Hematopoietic multipotent progenitor cell treated with erythropoietin and hydrocortisone succinate and interleukin-3 and kit ligand, for 15 days (in vitro differentiated cells): Measurements from ENCODE around the gene P2RY8.
"Not testable (repeated sequence)": the region's sequence is repeated elsewhere in the genome, so short reads cannot be mapped to it uniquely, and the experiment has no call there.

Source experiments
- DNase-seq: peaks from one replicate; pipeline ENCODE4 v3.0.0-alpha.2; 2015; ENCODE audit warnings: low spot score

P2RY8 gene

DNA sequence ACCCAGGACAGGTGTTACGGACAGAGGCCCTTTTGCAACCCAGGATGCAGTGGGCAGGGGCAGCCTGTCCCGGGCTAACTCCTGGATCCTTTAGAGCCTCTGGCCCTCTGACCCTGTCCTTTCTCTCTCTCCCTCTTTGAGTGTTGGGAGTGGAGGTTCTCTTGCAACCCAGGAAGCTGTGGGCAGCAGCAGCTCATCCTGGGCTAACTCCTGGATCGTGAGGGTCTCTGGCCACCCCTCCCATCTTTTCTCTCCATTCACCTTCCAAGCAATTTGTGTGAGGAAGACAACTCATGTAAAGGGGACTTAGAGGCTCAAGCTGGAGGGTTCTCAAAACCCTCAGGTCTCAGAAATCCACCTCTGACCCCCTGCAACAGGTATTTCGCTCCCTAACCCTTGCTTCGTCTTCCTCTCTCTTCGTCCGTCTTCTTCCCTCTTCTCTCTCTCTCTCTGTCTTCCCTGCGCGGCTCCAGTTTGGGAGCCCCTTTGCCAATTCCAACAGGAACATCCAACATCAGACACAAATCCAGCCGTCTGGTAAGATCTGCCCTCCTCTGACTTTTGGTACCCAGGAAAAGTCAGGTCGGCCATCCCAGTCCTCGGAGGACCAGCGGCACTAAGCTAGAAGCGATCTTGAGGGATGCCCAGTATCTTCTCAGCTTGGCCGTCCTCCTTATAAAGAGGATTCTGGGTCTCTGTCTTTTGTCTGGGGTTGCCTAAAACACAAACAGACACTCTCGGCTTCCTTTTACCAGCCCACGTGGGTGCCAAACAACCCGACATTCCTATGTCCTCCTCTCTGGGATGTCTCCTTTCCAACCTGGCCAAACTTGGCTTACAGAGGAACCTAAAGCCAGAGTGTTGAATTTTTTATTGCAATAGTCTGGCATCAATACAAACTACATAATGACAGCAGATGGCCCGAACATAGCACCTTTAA, 92.2 kb downstream of the P2RY8 start:
- no peak for DNase-seq

- DNase-seq, result no peak
These were observed 93.4 kb downstream of the P2RY8 start for GRCh38 chrX:1443496-1444075.

- no peak for DNase-seq
These were observed 94.1 kb downstream of the P2RY8 start for GRCh38 chrX:1442724-1443367.

GRCh38 chrX:1442016-1442665, 94.8 kb downstream of the P2RY8 start:
- DNase-seq, result no peak

DNA sequence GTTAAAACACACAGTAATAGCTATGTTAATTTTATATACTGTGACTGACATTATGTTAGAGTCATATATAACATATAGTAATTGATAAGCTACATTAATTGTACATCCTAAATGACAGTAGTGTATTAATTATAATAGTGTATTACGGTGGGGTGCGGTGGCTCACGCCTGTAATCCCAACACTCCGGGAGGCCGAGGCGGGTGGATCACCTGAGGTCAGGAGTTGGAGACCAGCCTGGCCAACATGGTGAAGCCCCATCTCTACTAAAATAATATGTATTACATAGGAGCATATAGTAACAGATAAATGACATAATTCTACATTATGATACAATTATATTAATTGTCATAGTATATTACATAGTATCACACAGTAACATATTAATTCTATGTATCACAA, 96.5 kb downstream of the P2RY8 start:
- no peak for DNase-seq

DNA sequence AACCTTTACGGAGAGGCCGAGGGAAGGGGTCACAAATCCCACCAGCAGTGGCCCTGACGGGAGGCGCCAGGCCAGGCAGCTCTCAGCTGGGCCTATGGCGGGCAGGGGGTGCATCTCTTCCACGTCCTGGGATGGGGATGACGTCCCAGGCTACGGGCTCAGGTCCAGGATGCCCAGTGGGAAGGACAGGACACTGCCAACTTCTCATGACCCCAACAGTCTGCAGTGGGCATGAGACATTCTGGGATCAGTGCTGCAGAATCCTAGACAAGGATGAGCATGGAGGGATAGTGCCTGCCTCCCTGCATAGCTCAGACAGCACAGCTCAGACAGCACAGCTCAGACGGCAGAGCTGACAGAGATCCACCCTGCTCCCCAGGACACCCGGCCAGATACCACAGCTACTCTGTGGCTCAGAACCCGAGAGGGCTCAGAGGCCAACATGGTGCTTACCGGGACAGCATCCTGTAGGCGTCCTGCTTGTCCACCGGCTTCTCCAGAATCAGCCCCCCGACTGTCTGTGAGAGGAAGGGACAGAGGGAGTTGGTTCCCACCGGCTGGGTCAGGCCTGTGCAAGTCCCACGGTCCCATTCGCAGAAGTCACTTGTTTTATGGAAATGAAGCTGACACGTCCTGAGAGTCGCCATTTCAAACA, 101.6 kb downstream of the P2RY8 start:
- DNase-seq, result no peak

DNA sequence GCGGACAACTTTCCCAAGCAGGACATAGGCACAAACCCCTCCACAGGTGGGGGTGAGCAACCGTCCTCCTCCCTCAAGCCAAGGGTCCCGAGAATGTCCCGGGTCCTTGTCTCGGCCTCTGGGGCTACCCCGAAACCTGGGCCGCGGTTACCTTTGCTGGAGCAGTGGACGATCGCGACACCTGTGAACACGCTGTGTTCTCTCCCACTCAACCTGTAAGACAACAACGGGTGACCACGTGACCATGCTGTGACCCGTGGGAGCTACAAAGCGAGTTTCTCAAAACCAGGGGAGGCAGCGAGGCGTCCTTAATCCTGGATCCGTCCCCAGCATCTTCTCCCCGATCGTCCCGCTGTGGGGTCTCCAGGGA, 102.1 kb downstream of the P2RY8 start:
- no peak for DNase-seq

- no peak for DNase-seq
These were observed 103.2 kb downstream of the P2RY8 start for GRCh38 chrX:1433646-1434357.

DNA sequence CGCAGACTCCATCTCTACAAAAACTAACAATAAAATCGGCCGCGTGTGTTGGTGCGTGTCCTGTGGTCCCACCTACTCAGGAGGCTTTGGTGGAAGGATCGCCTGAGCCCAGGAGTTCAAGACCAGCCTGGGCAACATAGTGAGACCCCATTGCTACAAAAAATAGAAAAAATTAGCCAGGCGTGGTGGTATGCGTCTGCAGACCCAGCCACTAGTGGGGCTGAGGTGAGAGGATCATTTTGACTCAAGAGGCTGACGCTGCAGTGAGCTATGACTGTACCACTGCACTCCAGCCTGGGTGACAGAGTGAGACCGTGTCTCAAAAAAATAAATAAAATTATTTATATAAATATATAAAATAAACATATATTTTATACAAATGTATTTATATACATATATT, 106.5 kb downstream of the P2RY8 start:
- DNase-seq, result no peak

GRCh38 chrX:1427756-1428155, 109.2 kb downstream of the P2RY8 start:
- DNase-seq, result no peak

DNA sequence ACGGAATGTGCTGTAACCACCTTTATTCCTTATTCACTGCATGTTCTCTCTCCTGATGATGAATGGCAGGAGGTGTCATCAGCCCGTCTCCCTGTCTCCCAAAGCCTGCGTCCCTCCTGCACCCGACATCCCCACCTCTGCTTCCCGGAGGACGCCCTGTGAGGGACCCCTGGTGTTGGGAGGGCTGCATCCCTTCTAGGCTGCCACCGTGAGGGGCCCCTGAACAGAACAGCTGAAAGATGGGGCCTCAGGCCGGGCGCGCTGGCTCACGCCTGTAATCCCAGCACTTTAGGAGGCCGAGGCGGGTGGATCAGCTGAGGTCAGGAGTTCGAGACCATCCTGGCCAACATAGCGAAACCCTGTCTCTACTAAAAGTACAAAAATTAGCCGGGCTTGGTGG, 110.7 kb downstream of the P2RY8 start:
- DNase-seq, result not testable (repeated sequence)

GRCh38 chrX:1425381-1425780, 111.6 kb downstream of the P2RY8 start:
- no peak for DNase-seq

DNA sequence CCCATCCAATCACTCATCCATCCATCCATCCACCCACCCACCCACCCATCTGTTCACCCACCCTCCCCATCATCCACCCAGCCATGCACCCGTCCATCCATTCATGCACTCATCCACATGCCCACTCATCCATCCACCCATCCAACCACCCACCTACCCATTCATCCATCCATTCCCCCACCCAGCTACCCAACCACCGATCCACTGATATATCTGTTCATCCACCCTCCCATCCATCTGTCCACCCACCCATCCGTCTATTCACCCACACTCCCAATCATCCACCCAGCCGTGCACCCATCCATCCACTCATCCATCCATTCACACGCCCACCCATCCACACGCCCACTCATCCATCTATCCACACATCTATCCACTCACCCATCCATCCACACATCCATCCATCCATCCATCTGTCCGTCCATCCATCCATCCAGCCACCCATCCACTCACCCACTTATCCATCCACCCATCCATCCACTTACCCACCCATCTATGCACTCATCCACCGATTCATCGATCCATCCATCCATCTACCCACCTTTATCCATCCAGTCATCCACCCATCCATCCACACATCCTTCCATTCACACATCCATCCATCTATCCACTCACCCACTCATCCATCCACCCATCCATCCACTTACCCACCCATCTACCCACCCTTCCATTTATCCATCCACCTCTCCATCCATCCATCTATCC, 112.7 kb downstream of the P2RY8 start:
- no peak for DNase-seq

DNA sequence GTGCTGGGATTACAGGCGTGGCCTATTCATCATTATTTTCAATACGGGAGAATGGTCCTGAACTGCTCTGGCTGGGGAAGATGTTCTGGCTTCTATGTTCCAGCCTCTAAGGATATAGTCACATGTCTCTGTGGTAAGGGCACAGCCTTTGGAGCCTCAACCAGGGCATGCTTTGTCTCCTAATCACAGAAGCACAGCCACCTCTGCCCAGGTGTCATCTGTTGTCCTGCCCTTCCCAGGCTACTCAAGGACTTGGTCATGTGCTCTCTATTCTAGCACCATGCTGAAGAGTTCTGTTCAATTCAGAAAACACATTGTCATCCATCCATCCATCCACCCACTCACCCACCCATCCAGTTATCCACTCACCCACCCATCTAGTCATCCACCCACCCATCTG, 113.8 kb downstream of the P2RY8 start:
- DNase-seq, result no peak

- no peak for DNase-seq
These were observed 114.9 kb downstream of the P2RY8 start for GRCh38 chrX:1422135-1422465.

DNA sequence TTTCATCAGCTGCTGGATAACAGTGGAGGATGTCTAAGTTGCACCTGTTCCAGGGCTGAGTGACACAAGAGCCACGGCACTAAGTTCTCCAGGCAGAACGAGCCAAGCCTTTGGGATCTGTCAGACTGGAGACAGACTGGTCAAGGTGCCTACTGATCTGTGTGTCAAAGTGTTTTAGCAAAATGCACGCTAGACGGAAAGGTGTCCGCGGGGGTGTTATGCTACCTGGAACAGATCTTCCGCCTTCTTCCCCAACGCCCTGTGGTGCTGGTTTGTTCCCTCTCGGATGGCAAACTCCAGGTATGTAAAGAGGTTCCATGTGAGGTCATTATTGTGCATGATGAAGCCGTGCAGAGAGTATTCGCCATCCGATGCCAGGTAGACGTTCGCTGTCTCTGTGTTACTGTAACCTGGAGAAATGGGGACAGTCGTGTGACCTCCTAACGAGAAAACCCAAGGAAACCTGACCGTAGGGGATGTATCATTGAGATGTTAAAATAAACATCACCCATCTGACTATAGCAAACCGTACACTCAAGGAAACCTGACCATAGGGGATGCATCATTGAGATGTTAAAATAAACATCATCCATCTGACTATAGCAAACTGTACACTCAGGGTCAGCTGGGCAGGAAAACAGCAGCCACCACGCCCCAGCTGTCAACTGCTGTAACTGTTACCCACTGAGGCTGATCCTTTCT, 115.4 kb downstream of the P2RY8 start:
- no peak for DNase-seq

GRCh38 chrX:1420371-1420770, 116.6 kb downstream of the P2RY8 start:
- peak; percentile 12 for DNase-seq

DNA sequence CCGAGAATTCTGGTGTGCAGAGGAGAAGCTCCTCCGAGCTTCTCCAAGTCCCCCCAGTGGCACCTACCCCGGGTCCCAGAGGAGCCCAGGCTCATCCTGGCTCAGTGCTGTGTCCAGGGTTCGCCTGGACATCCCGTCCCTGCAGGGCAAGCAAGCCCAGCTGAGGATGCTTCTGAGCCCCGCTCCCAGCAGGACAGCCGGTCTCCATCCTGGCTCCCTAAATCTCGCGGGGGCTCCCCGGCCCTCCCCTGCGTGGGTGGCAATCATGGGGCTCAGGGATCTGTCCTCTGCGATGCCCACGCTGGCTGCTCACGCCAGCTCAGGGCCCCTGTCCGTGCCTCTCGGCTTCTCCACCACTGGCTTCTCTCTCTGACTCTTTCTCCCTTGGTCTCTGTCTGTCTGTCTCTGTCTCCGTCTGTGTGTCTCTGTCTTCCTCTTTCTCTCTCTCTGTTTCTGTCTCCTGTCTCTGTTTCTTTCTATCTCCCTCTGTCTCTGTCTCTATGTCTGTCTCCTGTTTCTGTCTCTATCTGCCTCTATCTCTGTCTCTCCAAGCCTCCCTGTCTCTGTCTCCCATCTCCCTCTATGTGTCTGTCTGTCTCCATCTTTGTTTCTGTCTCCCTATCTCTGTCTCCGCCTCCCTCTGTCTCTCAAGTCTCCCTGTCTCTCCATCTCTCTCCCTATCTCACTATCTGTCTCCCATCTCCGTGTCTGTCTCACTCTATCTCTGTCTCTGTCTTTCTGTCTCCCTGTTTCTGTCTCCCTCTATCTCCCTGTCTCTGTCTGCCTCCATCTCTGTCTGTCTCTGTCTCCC, 117.2 kb downstream of the P2RY8 start:
- no peak for DNase-seq

- no peak for DNase-seq
These were observed 118.0 kb downstream of the P2RY8 start for GRCh38 chrX:1418901-1419544.
